Activated CD4-positive, alpha-beta T cell treated with anti-CD3 and anti-CD28 coated beads for 1 hour (primary cell): ENCODE results near the gene LGALS4.
"Not testable (repeated sequence)": the region's sequence is repeated elsewhere in the genome, so short reads cannot be mapped to it uniquely, and the experiment has no call there.

Experiments used
- DNase-seq: peaks from one replicate; pipeline ENCODE4 v3.0.0-alpha.2; 2020

LGALS4 gene, protein sequence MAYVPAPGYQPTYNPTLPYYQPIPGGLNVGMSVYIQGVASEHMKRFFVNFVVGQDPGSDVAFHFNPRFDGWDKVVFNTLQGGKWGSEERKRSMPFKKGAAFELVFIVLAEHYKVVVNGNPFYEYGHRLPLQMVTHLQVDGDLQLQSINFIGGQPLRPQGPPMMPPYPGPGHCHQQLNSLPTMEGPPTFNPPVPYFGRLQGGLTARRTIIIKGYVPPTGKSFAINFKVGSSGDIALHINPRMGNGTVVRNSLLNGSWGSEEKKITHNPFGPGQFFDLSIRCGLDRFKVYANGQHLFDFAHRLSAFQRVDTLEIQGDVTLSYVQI

DNA sequence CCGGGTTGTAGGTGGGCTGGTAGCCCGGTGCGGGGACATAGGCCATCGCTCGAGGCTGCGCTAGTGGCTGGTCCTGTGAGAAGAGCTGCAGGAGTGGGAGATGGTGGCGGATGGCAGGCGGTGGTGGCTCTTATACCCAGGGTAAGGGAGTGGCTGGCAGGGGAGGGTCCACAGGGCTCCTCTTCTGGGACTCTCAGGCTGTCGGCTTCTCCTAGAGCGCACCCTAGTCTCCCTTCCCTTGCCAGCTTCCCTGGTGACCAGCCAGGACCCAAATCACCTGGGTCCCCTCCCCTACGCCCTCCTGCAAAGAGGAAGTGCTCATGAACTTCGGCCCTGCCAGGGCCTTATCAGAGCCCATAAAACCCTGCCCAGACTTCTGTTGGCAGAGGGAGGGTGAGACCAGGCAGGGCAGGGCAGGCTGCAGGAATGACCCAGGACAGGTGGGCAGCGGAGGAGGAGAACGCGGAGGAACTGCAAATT lies at the start of gene LGALS4:
Gene LGALS4, minus strand, starts transcription at position 105 of the 480 bp plus-strand sequence. Its CDS starts 59 bp downstream, at position 46.
- DNase-seq: no peak

DNA sequence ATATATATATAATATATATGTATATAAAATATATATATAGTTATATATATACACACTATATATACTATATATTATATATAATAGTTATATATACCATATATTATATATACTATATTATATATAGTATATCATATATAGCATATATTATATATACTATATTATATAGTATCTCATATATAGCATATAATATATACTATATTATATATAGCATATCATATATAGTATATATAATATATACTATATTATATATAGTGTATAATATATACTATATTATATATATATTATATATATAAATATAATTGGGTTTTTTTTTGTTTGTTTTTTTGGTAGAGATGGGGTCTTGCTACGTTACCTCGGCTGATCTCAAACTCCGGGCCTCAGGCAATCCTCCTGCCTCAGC lies 48.6 kb upstream of the LGALS4 start:
- DNase-seq: no peak

DNA sequence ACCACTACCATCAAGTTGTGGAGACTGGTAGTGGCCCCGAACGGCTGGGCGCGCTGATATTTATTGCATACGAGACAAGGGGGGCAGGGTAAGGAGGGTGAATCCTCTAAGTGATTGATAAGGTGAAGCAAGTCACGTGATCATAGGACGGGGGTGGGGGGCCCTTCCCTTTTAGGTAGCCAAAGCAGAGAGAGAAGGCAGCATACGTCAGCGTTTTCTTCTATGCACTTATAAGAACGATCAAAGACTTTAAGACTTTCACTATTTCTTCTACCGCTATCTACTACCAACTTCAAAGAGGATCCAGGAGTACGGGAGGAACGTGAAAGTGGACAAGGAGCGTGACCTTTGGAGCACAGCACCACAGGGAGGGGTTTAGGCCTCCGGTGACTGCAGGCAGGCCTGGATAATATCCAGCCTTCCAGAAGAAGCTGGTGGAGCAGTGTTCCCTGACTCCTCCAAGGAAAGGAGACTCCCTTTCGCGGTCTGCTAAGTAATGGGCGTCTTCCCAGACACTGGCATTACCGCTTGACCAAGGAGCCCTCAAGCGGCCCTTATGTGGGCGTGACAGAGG lies 47.0 kb upstream of the LGALS4 start:
- not testable (repeated sequence) for DNase-seq

DNA sequence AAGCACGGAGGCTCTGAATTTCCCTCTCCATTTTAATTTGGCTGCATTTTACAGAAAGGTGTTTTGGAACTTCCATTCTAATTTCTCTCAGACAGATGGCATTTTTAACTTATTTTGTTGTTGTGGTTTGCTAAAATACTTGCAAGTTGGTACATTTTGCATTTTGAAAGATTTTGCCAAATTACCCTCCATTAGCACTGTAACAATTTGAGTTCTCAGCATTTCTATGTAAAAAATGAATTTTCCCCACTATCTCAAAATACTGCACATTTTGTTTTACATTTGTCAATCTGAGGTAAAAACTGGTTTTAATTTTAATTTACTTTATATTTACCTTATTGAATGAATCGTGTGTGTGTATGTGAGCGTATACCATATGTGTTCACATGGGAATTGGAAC lies 44.1 kb upstream of the LGALS4 start:
- DNase-seq: no peak

DNA sequence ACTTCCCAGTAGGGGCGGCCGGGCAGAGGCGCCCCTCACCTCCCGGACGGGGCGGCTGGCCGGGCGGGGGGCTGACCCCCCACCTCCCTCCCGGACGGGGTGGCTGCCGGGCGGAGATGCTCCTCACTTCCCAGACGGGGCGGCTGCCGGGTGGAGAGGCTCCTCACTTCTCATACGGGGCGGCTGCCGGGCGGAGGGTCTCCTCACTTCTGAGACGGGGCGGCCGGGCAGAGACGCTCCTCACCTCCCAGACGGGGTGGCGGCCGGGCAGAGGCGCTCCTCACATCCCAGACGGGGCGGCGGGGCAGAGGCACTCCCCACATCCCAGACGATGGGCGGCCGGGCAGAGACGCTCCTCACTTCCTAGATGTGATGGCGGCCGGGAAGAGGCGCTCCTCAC lies 43.0 kb upstream of the LGALS4 start:
- DNase-seq: not testable (repeated sequence)

DNA sequence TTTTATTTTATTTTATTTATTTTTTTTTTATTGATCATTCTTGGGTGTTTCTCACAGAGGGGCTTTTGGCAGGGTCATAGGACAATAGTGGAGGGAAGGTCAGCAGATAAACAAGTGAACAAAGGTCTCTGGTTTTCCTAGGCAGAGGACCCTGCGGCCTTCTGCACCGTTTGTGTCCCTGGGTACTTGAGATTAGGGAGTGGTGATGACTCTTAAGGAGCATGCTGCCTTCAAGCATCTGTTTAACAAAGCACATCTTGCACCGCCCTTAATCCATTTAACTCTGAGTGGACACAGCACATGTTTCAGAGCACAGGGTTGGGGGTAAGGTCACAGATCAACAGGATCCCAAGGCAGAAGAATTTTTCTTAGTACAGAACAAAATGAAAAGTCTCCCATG lies 42.2 kb upstream of the LGALS4 start:
- DNase-seq: not testable (repeated sequence)

DNA sequence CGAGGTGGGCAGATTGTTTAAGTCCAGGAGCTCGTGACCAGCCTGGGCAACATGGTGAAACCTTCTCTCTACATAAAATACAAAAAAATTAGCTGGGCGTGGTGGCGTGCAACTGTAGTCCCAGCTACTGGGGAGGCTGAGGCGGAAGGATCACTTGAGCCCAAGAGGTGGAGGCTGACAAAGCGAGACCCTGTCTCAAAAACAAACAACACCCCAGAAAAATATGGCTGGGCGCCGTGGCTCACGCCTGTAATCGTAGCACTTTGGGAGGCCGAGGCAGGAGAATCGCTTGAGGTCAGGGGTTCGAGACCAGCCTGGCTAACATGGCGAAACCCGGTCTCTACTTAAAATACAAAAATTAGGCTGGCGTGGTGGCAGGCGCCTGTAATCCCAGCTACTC lies 40.5 kb upstream of the LGALS4 start:
- DNase-seq: no peak

DNA sequence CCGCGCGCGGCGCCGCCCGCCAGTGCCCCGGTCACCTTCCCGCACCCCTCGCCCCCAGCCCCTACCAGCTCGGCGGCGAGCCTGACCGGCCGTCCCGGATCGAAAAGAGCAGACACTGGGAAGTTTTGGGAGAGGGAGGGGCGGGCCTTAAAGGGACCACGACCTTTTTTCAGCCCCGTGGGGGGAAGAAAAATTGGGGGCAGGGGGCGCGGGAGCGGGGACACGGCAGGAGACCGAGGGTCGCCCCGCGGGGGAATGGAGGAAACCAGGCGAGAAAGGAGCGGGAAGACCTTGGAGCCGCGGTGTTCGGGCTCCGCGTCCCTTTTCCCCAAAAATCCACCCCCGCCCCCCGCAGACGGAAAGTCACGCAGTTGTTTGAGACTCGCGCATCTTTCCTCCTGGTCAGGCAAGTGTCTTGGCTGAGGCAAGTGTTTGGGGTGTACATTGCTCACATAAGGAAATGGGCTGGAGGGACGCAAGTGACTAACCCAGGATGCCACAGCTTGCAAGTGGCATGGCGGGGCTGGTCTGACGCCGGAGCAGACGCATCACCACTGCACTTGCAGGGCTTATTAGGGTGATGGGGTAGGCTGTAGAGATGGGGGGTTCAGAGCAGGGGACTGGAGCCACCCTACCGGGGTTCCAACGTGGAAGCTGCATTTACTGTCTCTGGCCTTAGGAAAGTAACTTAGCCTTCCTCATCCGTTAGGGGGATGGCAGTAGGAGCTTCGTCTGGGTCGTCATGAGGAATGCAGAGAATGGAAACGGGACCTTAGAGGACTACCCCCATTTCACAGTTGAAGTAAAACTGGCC lies 39.7 kb upstream of the LGALS4 start:
- DNase-seq: peak; percentile 45

DNA sequence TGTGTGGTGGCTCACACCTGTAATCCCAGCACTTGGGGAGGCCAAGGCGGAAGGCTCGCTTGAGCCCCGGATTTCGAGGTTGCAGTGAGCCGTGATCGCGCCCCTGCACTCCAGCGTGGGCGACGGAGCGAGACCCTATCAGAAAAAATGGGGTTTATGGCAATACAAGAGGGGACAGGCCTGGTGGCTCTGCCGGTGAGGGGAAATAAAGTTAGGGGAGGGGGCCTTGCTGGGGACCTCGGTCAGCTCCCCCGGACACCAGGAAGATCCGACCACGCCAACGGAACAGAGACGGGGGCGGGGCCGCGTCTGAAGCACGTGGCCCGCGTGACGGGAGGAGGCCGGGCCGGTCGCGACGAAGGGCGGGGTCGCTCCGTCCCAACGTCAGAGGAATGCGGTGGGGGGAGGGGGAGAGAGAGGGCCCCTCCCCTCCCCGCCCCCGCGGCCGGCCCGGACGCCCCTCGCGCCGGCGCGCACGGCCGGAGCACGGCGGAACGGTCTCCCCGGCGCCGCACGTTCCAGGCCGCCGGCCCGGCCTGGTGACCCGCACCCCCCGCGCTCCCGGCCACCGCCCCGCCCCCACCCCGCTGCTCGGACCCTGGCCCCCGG lies 39.0 kb upstream of the LGALS4 start:
- peak; percentile 83 for DNase-seq

DNA sequence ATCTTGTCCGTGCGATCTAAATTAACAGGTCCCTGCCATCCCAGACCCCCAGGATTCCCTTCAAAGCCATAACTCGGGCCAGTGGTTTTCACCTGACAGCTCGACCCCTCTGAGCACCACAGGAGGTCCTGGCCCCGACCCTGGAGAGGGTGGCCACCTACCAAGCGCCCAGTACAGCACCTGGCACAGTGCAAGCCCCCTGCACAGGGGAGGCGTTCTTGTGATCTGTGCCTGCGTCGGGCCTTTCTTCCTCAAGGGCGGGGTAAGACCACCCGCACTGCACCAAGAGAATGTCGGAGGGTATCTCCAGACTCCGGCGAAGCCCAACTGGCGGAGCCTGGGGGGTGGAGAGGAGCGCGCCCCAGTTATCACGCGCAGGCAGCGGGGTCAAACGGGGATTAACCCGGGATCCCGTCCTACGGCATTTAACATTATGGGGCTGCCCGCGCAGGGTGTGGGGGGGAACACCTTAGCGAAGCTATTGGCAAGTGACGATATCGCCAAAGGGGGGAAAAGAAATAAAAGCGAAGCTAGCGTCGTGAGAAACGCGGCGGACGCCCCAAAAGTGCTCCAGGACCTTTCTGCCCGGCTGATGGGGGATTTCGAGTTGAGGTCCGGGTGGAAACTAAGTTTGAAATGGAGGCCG lies 38.4 kb upstream of the LGALS4 start:
- DNase-seq: peak; percentile 18

DNA sequence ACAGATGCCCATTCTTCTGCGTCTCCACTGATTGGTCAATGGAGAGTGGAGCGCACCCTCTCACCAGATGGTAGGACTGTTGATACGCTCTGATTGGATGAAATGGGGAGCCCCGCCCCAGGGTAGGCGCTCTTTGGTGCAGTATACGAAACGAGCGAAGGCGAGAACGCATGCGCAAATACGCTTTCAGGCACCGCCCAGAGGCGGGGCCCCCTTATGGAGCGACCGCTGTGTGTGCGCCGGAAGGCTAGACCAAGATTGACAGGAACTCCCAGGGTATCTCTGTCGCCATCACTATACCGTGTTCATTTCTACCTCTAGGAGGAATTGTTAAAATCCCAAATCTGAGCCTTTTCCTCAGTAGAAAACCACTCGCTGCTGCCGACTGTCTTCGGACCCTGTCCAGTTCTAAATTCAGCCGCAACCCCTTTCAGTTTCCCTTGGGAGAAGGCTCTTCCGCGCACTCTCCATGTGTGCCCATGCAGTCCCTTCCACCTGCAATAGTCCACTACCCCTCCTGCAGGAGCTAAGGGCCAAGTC lies 37.8 kb upstream of the LGALS4 start:
- DNase-seq: peak; percentile 98

DNA sequence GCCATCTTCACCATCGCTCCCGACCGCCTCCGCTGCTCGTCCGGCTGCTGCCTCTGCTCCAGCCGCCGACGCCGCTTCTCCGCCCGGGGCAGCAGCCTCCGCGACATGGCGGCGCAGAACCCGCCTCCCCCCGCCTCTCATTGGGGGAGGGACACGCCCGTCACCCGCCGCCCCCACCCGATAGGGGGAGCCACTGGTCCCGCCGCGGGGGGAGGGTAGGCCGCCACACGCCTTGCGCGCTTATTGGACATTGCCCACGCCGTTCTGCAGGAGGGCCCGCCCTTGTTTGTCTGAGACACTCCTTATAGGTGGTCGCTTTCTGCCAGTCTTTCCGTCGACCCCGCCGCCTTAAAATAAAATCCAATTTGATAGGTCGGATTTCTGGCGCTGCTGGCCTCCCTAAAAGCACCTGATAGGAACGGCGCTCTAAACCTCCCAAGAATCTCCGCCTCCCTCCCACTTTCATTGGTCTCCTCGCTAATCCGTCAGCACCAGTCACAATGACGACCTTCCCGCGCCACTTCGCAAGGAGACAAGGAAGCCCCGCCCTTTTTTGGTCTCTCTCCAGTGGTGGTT lies 37.2 kb upstream of the LGALS4 start, which contains the start of gene HNRNPL:
Gene HNRNPL, minus strand, starts transcription at position 127 of the 576 bp plus-strand sequence. Its CDS starts 20 bp downstream, at position 107.
- DNase-seq: peak; percentile 99

DNA sequence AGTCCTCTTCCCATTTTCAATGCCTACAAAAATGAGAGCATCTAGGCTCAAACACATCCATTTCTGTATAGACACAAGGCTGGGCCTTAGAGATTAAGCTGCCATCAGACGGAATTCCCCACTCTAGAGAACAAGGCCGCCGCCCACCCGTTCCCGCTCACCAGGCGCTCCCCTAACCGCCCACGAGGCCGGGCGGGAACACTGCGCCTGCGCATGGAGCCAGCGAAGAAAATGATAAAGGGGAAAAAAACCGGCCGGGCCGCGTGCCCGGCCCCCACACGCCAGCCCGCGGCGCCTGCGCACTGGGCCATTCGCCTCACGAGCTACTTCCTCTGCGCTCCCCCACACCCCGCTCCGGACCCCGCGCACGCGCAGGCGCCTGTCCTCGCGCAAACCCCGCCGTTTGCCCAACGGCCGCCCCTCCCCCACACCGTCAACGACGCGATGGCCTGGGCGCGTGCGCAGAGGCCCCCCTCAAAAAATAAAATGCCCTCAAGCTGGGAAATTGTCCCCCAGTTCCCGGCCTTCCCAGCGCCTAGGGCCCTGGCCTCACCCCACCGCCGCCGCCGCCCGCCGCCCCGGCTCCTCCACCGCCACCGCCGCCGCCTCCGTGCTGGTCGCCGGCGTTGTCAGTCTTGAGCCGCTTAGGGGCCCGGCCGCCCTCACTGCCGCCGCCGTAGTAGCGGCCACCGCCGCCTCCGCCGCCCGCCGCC lies 36.6 kb upstream of the LGALS4 start:
- peak; percentile 97 for DNase-seq

DNA sequence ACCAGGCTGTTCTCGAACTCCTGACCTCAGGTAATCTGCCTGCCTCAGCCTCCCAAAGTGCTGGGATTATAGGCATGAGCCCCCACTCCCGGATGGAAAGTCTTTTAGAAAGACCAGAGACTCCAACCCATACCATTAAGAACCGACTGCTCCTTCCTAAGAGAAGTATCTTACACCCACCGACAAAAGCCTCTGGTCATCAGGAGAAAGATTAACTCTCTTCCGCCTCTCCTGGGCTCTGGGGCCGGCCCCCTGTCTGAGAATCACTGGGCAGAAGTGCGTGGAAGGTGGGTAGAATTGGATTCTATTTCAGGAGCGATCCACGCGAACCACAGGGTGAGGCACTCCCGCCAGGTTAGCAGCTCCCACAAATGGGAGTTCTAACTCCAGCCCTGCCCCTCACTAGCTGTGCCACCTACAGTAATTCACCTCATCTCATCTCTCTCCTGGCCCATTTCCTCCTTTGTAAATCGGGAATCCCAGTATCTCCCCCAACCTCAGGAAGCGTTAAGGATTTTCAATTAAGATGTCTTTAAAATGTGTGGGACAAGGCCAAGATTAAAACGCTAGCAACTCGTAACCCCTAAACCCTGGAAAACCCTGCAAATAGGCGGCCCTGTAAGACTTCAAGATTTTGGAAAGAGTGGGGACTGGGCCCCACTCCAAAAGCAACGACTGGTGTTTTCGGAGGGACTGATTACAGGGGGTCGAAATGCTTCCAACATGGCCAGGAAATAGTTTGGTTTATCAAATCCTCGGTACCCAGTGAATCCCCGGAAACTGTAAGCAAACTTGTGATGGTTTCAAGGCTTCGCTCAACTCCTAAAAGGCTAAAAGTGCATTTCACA lies 35.8 kb upstream of the LGALS4 start:
- DNase-seq: no peak

DNA sequence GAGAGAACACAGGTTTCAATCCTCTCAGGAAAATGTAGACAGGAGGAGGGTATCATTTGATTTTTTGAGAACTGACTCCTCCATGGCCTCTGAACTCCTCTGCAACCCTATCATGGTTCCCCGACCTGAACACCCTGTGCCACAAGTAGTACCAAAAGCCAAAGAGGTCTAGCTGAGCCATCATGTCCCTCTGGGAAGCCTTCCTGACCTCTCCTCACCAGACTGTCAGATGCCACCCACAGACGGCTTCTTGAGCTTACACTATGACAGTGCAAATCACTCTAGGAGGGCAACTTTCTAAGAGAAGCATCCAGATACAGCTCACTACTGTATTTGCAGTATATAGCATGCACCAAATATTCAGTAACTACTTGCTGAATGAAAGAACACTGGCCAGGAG lies 33.4 kb upstream of the LGALS4 start:
- DNase-seq: no peak

DNA sequence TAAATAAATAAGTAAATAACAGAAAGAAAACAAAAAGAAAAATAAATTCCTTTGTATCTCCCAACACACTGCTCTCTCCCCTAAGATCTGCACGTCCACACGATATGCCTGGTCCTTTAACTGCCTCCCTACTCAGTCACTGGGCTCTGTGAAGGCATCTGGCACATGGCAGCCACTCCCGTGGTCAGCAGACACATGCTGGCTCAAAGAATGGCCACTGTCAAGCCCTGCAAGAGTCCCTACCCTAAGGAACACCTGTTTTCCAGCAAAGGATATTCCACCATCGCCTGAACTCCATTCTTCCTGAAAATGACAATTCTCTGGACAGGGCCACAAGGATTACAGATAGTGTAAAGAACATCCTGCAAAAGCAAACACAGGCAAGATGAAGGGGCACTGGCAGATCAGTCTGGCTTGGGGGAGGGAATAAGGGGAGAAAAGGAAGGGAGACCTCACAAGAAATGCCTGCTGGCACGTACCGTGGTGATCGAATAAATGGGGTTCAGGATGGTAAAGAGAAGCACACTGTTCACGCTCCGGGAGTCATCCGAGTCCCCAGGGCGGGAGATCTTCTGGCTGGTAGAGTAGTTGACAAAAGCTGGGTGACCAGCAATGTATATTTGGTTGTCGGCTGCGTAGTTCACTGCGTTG lies 32.8 kb upstream of the LGALS4 start:
- no peak for DNase-seq

DNA sequence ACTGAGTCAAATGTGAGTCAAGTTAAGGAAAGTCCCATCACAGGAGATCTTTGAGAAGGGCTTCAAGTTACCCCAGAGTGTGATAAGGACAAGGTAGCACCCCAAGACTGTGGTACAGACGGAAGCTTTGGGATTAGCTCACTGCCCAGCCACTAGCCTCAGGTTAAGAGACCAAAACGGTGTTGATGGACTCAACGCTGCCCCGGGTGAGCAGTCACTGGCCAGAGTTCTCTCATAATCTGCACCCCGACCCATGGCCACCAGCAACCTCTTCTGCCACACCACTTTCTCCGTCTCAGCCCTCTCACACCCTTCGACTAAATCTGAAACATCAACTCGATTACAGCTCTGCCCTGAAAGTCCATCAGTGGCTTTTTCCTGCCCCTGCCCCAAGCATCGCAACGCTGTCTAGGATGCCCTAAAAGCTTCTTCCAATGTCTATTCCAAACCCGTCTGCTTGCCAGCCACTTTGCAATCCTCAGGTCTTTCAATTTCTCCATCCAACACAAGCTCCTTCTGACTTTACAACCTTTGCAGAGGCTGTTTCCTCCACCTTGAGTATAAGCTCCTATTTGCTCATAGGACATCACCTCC lies 31.4 kb upstream of the LGALS4 start:
- DNase-seq: no peak

DNA sequence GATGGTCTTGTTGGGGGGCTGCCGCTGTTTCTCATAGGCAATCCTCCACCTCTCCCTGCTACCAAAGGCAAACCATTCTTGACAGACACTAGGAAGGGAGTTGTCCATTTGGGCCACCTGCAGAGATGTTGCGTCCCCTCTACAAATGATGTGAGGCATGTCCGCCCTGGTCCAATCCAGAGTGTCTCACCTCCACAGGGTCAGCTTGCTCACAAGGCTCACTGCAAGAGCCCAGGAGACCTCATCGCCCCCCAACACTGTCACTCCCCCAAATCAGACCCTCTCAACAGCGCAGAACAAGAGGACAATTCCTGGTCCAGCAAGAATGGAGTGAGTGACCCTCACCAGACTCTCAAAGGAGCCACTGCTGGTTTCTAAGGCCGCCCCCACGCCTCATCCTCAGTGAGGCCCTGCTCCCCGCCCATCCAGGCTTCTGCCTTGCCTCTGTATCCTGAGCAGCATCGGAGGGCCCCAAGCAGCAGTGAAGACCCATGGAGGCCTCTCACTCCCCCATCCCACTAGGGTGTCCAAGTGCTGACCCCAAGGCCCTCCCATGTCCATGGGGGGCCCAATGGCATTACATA lies 30.5 kb upstream of the LGALS4 start:
- DNase-seq: no peak
